ENCODE data around the gene NAA80. TPM values are rescaled to one million over a fixed set of nuclear protein-coding genes. Genes with fewer than 3 reads are reported as not detected.

Gene NAA80
- total and polyA plus RNA-seq, 10 of the 15 experiments (the other 5 are each of a cell fraction or from before 2014, with no cell fraction given), result 0.48 to 12.7 (median 6.7) TPM

GRCh38 chr3:50319181-50319893 is 20.1 kb upstream of the NAA80 start:
- Histone ChIP-seq H3K4me2 (ENCODE audit: control insufficient read depth, insufficient read depth) (no peak overlapping the region), H3K9me3 (replicated peaks; ENCODE audit: control insufficient read depth, insufficient read depth, low read length) (no peaks in the 10 kb centered on the region), H3K4me1 (ENCODE audit: control insufficient read depth, insufficient read depth, low read length) (peaks cover 23% of the 10 kb centered on the region), H4K20me1 (ENCODE audit: control insufficient read depth, insufficient read depth) (no peaks in the 10 kb centered on the region), H2AFZ (ENCODE audit: control insufficient read depth, low read depth, low read length) (no peak overlapping the region), H3K79me2 (ENCODE audit: control insufficient read depth, insufficient read depth, low read length) (peaks cover 5% of the 10 kb centered on the region), H3K4me3 (no peak overlapping the region), H3K36me3 (ENCODE audit: control insufficient read depth in 2 of 2, insufficient read depth in 2 of 2, low read length in 1 of 2) (peaks cover 0 to 2% of the 10 kb centered on the region in 2 experiments; a peak in 2 of 4 replicates), H3K27me3 (replicated peaks in 1 of 2; ENCODE audit: control insufficient read depth in 2 of 2, insufficient read depth in 2 of 2, low read length in 1 of 2) (no peaks in the 10 kb centered on the region), H3K9ac (ENCODE audit: control insufficient read depth, insufficient read depth, low read length) (no peak overlapping the region), H3K27ac (ENCODE audit: control insufficient read depth, insufficient read depth) (no peak overlapping the region)
- no peak for ATAC-seq
- BruUV-seq (replicated peaks), result no TSS peak
- CTCF ChIA-PET, result interaction anchor here (0.7 to 1.8 kb wide), 6 partner anchors 9 to 98 kb away, joined by 3 to 8 read pairs (median 4); partner anchors contain the start of genes HYAL3, NAA80 and TUSC2
- WGBS (ENCODE audit: insufficient coverage, insufficient replicate concordance, low lambda C conversion rate, missing lambda C conversion rate), result 87% methylated on average over 16 of the region's 16 CpGs
- RAD21 ChIA-PET (ENCODE audit: unreplicated experiment), result no interaction called here
- in situ Hi-C loops (cut with MboI) (no loop called here), intact Hi-C loops (cut with micrococcal nuclease; ENCODE audit: unreplicated experiment) (no loop called here)
- POLR2A ChIA-PET, result interaction anchor here (0.6 to 1.9 kb wide), 4 partner anchors 12 to 27 kb away, joined by 3 to 7 read pairs (median 4); partner anchors contain the start of gene IFRD2
- no peak for FAIRE-seq
- DNase-seq (ENCODE audit: low read depth, low spot score), result no peak
- SMC1A ChIA-PET (ENCODE audit: uncharacterized antibody, unreplicated experiment), result interaction anchor here (1.5 to 1.8 kb wide), 2 partner anchors 17 to 20 kb away, joined by 4 read pairs; partner anchors contain the start of genes HYAL3 and NAA80
- TF ChIP-seq, protein P1, sequence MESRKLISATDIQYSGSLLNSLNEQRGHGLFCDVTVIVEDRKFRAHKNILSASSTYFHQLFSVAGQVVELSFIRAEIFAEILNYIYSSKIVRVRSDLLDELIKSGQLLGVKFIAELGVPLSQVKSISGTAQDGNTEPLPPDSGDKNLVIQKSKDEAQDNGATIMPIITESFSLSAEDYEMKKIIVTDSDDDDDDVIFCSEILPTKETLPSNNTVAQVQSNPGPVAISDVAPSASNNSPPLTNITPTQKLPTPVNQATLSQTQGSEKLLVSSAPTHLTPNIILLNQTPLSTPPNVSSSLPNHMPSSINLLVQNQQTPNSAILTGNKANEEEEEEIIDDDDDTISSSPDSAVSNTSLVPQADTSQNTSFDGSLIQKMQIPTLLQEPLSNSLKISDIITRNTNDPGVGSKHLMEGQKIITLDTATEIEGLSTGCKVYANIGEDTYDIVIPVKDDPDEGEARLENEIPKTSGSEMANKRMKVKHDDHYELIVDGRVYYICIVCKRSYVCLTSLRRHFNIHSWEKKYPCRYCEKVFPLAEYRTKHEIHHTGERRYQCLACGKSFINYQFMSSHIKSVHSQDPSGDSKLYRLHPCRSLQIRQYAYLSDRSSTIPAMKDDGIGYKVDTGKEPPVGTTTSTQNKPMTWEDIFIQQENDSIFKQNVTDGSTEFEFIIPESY (IDR thresholded peaks at IDR 0.05), result no peak
- TF ChIP-seq ZNF384 (IDR thresholded peaks at IDR 0.05; ENCODE audit: borderline replicate concordance, low read depth, low read length) (no peak), RCOR1 (conservative IDR thresholded peaks at IDR 0.05; ENCODE audit: low read depth, low read length) (no peak), EED (IDR thresholded peaks at IDR 0.05; ENCODE audit: low read depth) (no peak), USF2 (IDR thresholded peaks at IDR 0.05; ENCODE audit: borderline replicate concordance, low read depth, low read length) (no peak), BCL3 (IDR thresholded peaks at IDR 0.05; ENCODE audit: borderline replicate concordance, insufficient read depth, low read depth, low read length, poor library complexity, severe bottlenecking) (no peak), MYB (IDR thresholded peaks at IDR 0.05; ENCODE audit: borderline replicate concordance, low read depth, low read length) (no peak), SREBF2 (IDR thresholded peaks at IDR 0.05; ENCODE audit: low read length) (no peak), JUND (IDR thresholded peaks at IDR 0.05; ENCODE audit: low read depth, low read length) (no peak), NR2F1 (conservative IDR thresholded peaks at IDR 0.05) (no peak), NR2C1 (IDR thresholded peaks at IDR 0.05) (no peak), ZNF24 (IDR thresholded peaks at IDR 0.05) (no peak), KLF5 (IDR thresholded peaks at IDR 0.05; ENCODE audit: partially characterized antibody) (no peak), IRF3 (IDR thresholded peaks at IDR 0.05) (no peak), SP1 (IDR thresholded peaks at IDR 0.05; ENCODE audit: low read depth, low read length) (no peak), SIX5 (IDR thresholded peaks at IDR 0.05; ENCODE audit: low read depth, low read length, severe bottlenecking) (no peak), ZNF274 (IDR thresholded peaks at IDR 0.05; ENCODE audit: insufficient read depth, insufficient read length) (no peak), PKNOX1 (IDR thresholded peaks at IDR 0.05) (no peak)

Data from GM12878 (cell line).